GM19397 (cell line): ENCODE results near the gene MADCAM1.
"Not testable (repeated sequence)": the region's sequence is repeated elsewhere in the genome, so short reads cannot be mapped to it uniquely, and the experiment has no call there.

Source experiments
- ATAC-seq: cut with Tn5 transposase; IDR thresholded peaks from one replicate; pipeline ENCODE4 v1.9.1; 2021; ENCODE audit warnings: mild to moderate bottlenecking, moderate library complexity; ENCODE audit not compliant: unreplicated experiment

The MADCAM1 gene

GRCh38 chr19:465056-465816 is 31.1 kb upstream of the MADCAM1 start:
- ATAC-seq = no peak

DNA sequence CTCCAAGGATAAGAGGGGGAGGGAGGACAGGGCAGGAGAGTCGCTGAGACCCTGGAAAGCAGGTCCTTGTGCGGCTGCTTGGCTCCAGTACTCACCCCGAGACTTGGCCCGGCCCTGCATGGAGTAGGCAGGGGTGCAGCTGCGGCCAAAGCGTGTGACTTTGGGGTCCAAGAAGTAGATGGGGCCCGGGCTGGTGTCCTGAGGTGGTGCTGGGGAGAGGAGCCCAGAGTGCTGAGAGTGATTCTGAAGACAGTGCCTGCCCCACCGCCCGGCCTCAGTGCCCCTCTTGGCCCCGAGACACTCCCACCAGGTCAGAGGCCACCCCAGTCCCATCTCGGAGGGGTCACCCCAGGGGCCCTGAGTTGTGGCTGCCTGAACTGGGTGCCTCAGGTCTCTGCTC is 28.7 kb upstream of the MADCAM1 start:
- ATAC-seq = no peak

GRCh38 chr19:468587-469256 is 27.6 kb upstream of the MADCAM1 start:
- no peak for ATAC-seq

- no peak for ATAC-seq
Measured at GRCh38 chr19:469833-470232, 26.5 kb upstream of the MADCAM1 start.

DNA sequence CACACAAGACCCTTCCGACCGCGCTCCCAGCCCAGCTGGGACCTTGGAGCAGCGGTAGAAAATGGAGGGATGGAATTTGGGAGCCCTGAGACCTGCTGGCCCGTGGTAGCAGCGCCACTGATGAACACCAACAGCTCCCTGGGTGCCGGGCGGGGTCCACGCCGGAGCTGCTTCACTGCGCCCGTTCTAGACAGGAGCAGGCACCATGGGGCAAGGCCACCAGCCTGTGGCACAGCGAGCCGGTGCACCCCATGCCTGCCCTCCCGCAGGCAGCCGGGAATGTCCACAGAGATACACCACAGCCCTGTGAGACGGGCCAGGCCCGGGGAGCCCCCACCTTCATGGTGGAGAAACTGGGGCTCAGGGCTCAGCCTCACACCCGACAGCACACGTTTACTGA is 25.6 kb upstream of the MADCAM1 start:
- ATAC-seq = no peak

GRCh38 chr19:472005-472858 is 24.1 kb upstream of the MADCAM1 start:
- ATAC-seq = no peak

GRCh38 chr19:474126-475078 is 21.9 kb upstream of the MADCAM1 start:
- no peak for ATAC-seq

DNA sequence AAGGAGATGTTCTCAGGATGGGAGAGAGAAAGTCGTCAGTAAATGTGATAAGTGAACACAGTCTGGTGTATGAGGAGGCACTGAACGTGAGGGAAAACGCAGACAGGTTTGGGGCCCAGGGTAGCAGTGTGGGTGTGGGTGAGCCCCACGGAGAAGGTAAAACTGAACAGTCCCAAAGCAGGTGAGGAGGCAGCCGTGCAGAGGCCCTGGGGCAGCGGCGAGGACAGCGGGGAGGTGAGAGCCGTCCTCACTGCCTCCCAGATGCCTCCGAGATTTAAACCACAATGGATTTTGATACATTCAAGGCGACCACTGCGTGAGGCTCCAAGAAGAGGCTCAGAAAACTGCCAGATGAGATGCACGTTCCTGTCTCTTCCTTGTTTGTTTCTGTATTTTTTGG is 20.9 kb upstream of the MADCAM1 start:
- ATAC-seq = no peak

DNA sequence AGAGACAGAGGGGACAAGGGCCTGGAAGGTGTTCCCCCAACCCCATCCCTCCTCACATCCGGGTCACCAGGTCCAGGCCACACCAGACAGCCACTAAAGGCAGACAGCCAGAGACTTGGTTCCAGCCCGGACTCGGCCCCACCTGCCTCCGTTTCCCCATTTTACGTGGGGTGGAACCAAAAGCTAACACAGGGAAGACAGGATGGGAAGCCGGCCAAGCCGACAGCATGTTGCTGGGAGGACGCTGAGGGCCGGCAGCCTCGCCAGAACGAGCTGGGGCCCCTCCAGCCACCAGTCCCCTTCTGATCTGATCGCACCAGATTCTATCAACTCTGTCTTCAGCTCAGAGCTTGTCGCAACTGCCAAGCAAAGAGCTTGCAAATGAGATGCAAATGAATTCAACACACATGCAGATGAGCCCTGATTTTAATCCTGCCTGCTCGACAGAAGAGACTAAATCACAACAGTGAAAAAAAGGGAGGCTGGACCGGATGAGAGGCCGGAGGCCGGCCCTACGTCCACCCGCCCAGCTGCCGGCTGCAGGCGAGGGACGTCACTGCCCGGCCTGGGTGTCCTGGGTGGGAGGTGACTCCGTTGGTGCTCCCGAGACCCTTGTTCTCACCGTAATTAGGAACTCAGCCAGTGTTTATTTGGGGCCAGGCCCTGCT is 17.9 kb upstream of the MADCAM1 start:
- no peak for ATAC-seq

GRCh38 chr19:478976-479375 is 17.3 kb upstream of the MADCAM1 start:
- ATAC-seq = no peak

DNA sequence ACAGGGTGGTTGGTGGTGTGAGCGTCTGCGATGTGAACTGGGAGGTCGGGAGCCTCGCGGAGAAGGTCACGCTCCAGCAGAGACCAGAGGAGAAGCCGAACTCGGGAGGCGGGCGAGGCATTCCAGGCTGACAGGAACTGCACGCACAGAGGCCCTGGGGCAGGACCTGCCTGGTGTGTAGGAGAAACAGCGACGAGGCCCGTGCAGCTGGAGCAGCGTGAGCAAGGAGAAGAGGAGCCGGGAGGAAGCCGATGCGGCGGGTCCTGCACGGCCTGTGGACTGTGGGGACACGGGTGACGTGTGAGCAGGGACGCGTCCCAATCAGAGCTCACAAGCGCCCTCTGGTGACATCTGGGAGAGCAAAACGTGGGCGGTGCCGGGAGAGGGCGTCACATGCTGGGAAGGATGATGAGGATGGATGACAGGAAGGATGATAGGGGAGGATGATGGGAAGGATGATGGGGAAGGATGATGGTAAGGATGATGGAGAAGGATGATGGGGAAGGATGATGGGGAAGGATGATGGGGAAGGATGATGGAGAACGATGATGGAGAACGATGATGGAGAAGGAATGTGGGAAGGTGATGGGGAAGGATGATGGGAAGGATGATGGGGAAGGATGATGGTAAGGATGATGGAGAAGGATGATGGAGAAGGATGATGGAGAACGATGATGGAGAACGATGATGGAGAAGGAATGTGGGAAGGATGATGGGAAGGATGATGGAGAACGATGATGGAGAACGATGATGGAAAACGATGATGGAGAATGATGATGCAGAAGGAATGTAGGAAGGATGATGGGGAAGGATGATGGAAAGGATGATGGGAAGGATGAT is 16.1 kb upstream of the MADCAM1 start:
- no peak for ATAC-seq

- not testable (repeated sequence) for ATAC-seq
Measured at GRCh38 chr19:481100-481499, 15.2 kb upstream of the MADCAM1 start.

DNA sequence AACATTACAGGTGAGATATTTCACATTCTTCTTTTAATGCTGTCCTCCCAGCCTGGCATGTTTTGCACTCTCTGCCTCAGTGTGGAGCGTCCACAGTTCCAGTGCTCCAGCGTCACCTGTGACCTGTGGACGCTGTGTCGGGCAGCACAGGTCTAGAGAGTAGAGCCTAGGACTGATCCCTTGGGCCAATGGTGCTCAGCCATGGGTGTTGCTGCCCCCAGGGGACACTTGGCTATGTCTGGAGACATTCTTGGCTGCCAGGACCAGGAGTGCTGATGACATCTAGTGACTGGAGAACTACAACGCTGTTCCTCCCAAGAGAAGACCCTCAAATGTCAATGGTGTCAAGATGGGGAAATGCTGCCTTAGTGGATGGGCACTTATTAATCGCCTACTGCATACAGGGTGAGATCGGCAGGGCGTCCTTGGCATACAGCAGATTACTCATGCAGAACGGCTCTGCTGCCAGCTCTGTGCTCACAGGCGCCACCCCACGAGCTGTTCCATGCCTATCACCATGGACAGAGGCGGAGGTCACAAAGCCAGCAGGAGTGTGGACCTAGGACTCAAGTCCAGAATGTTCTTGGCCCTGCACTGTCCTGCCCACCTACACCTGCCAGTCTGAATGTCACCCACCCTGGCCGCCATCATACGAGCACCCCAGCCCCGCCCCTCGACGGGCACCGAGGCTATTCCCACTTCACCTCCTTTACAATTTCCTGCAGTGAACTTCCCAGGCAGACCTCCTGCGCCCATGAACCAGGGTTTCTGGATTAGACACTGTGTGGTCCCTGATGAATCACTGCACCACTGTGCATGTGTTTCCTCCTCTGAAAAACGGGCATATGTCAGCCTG is 13.9 kb upstream of the MADCAM1 start:
- ATAC-seq = no peak

DNA sequence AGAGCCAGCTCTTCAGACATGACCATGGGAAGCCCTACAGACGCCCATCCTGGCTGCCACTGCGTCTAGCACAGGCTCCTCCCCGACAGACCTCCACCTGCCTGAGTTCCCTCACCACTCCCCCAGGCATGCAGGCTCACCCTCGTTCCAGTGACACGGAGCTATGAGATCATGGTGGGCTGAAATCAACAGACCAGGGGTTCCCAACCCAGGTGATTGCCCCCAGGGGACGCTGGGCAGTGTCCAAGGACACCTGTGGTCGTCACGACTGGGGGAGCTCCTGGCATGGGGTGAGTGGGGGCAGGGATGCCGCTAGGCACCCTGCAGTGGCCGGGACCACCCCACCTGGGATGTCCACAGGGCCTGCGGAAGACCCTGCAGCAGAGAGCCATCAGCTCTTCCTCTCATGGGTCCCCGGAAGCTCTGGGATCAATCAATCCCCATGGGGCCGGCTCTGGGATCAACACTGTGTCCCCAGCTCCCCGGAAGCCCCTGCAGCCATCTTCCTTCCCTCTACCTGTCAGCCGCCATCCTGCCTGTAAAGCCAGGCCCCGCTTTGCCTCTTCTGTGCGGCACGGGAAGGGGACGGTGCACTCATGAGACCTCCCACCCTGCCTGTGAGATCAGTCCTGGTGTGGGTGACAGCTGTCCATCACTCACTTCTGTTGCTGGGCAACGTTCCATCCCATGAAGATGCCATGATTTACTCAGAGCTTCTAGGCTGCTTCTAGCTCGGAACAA is 12.8 kb upstream of the MADCAM1 start:
- ATAC-seq = no peak

DNA sequence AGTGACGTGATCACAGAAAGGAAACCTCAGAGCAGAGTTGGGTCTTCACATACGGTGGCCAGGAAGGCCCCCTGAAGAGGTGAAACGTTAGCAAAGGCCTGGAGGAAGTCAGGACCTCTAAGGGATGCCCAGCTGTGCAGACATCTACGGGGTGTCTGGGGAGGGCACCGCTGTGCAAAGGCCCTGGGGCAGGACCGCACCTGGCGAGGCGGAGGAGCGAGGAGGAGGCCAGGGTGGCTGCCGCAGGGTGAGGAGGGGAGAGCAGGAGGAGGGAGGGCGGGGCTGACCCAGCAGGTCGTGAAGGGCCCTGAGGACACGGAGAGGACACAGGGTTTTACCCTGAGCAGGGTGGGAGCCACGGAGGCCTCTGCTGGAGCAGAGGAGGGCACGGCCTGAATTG is 11.8 kb upstream of the MADCAM1 start:
- ATAC-seq = no peak

DNA sequence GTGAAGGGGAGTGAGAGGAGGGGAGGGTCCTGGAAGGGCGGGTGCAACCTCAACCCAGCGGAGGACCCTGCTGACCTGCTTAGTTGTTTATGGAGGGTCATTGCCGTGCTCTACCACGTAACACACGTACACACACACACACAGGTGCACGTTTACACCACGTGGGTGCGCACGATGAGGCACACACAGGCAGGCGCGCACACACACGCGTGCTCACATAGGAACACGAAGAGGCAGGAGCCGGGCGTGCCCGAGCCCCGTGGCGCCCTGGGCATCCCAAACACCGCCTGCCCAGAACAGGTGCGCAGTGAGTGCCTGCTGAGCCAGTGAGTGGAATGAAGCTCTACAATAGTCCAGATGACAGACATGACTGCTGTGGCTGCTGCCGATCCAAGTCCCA is 11.2 kb upstream of the MADCAM1 start:
- no peak for ATAC-seq

DNA sequence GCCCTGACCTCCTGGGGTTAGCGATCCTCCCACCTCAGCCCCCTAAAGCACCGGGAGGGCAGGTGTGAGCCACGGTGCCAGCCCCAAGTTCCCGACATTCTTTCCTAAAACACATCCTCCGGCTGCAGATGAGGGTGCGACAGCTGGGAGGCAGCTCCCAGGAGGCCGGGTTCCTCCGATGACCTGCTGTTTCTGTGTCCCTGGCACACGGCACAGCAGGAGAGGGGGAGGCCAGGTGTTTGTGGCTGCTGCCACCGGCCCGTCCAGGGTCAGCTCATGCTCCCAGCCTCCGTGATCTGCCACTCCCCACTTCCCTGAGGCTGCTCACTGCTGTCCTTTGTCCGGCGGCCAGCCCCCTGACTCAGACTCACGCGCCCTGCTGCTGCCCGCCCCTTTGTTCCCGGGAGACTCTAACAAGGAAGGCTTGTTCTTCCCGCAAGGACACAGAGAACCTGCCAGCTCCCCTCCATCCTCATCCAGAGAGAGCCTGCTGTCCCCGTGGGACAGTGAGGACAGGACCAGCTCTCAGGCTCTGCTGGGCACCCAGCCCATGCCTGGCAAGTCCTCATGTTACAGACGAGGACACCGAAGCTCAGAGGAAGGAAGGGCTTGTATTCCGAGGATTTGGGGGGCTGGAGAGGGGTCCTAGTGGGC is 10.6 kb upstream of the MADCAM1 start:
- no peak for ATAC-seq
